Activated CD4-positive, alpha-beta T cell treated with anti-CD3 and anti-CD28 coated beads, Interleukin-2, amount 50 U/mL, for 1 hour (primary cell): ENCODE measurements around the gene NELFCD.
"Not testable (repeated sequence)": the region's sequence is repeated elsewhere in the genome, so short reads cannot be mapped to it uniquely, and the experiment has no call there.

ENCODE experiments used
- DNase-seq: peaks from one replicate; pipeline ENCODE4 v3.0.0-alpha.2; 2020

NELFCD gene

DNA sequence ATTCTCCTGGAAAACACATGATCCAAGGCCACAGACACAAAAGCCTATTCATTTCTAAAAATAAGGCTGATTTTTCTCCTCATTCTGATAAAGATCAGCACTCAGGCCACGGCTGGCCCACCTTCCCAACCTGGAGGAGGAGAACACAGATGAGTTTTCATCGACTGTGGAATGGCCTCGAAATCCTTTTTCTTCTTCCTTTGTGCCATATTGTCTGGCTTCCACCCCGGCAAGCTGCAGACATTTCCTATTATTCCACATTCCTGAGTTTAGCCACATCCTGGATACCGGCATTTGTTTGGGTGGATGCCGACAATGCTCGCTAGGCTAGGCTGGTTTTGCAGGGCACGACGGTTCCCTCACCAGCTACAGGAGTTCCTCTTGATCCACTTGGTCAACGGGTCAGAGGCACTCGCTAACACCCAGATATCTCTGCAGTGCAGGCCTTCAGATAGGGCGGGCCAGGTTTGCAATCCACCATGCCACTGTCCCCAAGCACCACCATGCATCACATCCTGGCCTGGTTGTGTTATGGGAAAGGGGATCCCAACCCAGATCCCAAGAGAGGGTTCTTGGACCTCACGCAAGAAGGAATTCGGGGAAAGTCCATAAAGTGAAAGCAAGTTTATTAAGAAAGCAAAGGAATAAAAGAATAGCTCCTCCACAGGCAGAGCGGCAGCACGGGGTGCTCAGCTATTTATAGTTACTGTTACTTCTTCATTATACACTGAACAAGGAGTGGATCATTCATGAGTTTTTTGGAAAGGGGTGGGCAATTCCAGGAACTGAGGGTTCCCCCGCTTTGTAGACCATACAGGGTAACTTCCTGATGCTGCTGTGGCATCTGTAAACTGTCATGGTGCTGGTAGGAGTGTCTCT lies 30.2 kb downstream of the NELFCD start:
- no peak for DNase-seq

DNA sequence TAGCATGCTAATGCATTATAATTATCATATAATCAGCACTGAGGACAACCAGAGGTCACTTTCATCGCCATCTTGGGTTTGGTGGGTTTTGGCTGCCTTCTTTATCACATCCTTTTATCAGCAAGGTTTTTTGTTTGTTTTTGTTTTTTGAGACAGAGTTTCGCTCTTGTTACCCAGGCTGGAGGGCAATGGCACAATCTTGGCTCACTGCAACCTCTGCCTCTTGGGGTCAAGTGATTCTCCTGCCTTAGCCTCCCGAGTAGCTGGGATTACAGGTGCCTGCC lies 30.8 kb downstream of the NELFCD start:
- DNase-seq = not testable (repeated sequence)

GRCh38 chr20:59013031-59013951 lies 32.2 kb downstream of the NELFCD start:
- no peak for DNase-seq

- DNase-seq = no peak
Measured at GRCh38 chr20:59013959-59014608, 33.0 kb downstream of the NELFCD start.

DNA sequence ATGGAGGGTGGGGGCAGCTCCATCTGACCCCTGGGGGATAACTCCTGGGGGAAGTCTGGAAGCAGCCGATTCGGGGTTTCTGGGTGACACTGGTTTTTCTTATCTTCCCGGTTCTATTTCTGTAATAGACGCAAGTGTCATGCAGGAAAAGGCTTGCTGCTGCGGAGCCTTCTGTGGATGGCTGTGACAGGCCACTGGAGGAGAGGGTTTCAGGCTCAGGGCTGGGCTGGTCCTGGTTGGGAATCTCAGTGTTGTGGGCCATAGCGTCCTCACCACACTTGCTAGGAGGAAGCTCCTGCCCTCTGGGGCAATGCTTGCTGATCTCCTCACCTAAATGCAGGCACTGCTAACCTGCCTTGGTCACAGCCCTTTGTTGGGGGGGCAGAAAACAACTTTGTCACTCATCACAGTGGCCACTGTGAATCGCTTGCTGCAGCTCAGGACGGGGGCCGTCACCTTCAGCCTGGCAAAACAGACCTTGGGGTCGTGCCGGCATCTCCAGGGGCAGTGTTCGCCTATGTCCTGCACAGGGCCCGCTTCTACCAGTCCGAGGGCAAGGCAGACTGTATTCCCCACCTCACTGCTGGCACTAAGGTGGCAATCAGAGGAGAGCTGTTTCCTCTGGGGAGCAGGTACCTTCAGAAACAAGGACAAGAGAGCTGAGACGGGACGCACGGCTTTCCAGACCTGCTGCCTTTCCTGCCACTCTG lies 33.8 kb downstream of the NELFCD start:
- DNase-seq = no peak

DNA sequence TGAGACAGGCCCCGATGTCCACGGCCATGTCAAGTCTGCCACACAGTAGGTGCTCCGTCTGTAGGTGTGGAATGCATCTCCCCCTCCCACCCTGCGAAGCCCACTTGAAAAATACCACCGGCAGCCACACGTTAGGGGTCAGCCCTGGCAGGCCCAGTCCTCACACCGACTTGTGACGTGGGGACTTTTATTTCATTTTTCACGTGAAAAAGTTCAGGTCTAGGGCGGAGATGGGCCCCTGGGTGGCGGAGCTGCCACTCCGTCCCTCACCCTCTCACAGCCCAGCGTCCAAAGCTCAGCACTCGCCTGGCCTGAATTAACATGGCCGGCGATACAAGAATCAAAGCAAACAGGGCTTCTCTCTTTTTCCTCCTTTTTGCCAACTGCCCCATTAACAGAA lies 34.4 kb downstream of the NELFCD start:
- no peak for DNase-seq

DNA sequence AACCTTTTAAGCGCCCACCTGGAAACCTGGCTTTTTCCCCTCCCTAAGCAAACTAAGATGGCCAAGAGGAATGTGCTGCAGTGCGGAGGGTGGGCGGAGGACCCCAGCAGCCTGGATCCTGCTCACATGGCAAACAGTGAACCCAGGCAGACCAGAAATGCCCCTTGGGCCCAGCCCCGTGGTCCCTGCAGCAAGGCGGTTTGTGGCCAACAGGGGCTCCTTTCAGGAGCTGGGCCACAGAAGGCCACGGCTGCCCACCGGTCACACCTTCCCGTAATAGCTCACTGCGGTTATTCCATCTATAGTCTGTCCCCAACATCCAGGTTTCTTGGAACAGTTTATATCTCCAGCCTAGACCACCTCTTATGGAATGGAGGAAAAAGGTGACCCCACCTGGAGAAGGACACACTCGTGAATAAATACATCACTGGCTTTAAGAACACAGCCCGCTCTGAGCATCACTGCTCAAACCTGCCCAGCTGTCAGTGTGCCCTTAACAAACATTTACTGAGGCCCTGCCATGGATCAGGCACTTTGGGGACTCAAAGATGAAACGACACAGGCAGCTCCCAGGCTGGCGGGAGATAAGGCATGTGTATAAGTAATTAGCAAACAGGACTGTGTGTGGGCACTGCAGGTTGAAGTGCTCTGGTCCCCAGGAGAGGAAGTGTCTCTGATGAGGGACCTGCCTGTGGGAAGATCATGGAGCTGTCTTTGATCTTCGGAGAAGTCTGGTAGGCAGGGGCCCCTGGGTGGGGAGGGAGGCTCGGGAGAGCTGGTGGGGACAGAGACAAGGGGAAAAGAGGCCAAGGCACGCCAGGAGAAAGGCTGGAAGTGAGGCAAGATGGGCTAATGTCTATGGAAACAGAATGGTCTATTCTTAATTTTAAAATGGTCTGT lies 35.0 kb downstream of the NELFCD start:
- DNase-seq = no peak

GRCh38 chr20:59016795-59017492 lies 35.9 kb downstream of the NELFCD start:
- DNase-seq = no peak

DNA sequence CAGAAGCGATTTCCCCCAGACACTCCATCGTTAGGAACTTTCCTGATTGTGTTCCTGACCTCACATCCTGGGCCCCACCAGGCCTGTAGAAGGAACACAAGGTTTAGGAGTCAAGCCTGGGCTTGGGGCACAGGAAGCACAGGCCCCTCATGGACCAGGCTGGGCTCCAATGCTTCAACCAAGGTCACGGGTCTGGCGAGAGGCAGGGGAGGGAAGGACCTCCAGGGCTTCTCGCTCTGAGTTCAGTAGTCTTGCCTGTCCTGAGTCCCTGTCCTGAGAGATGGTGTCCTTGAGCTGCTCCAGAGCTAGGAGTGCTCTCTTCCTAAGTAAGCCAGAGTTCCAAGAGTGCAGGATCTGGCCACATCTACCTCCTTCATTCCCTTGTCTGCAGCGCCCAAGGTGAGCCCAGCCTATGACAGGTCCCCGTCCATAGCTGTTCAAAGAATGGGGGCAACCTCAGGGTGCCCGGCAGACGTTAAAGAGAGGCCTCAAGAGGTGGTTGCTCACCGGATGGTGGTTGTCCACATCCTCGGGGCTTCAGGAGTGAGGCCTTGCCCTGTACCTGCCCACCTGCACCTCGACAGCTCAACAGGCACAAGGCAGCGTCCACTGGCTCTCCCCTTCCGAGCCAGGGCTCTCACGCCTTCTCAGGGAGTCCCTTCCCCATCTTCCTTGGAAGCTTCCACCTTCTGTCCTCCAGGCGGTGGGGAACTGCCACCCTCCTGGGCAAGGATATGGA lies 36.6 kb downstream of the NELFCD start:
- no peak for DNase-seq

- DNase-seq = no peak
Measured at GRCh38 chr20:59018817-59019216, 37.8 kb downstream of the NELFCD start.

DNA sequence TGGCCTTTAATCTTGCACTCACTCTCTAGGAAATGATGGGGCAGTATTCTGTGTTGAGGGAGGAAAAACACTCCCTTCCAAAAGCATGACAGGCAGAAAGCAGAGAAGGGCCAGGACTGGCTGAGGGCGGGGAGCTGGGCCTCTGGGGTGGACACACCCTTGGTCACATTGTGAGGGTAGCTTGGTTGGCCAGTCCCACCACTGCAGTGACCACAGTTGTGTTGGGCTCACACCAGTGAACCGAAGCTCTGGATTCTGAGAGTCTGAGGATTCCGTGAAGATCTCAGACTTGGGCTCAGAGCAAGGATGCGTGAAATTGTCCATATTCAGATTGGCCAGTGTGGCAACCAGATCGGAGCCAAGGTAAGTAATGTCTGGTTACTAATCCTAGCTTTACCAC lies 38.2 kb downstream of the NELFCD start, which contains the start of gene TUBB1:
Gene TUBB1 (plus strand): TSS at position 213 of the 400 bp plus-strand sequence. CDS start 94 bp downstream, at position 307.
- DNase-seq = no peak

DNA sequence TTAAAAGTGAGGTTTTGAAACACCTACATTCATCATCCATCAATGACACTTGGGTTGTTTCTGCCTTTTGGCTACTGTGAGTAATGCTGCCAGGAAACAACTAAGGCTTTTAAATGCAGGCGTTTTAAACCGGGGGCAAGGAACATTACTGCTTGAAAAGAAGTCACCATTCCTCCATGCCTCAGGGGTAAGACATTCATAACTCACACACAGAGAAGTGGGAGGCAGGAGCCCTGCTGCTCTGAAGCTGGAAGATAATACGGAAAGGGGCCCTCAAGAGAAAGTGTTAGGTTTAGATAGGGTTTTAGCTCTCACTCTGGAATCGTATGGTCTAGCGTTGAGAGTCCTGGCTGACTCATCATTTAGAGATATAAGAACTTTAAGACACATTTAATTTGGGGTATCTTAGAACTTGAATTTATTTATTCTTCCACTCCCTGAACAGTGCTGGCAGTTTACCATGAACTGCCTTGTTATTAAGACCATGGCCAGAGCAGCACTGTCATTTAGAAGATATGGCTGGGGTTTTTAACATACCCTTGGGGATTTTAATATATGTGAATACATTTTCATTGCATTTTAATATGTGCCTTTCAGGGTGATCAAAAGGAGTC lies 40.0 kb downstream of the NELFCD start:
- DNase-seq = no peak

GRCh38 chr20:59022754-59023153 lies 41.7 kb downstream of the NELFCD start:
- DNase-seq = no peak

GRCh38 chr20:59023616-59024015 lies 42.6 kb downstream of the NELFCD start:
- no peak for DNase-seq

DNA sequence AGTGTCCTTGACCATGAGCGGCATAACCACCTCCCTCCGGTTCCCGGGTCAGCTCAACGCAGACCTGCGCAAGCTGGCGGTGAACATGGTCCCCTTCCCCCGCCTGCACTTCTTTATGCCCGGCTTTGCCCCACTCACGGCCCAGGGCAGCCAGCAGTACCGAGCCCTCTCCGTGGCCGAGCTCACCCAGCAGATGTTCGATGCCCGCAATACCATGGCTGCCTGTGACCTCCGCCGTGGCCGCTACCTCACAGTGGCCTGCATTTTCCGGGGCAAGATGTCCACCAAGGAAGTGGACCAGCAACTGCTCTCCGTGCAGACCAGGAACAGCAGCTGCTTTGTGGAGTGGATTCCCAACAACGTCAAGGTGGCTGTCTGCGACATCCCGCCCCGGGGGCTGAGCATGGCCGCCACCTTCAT lies 43.1 kb downstream of the NELFCD start:
- DNase-seq = no peak

DNA sequence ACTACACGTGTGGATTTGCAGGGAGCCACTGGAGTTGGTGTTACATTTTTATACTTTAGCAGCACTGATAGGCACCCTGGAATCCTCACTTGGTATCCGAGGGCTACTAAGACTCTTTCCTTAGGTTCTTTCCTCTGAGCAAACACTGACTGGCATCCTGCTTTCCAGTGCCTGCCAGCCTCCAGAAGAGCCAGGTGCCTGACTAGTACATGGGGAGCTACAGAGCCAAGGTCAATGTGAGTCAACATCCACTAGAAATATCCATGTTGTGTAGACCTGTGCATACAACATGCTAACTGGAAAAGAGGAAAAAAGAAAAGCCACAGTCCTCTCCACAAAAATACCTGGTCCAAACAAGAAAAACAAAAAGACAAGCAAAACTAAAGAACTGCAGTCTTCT lies 44.0 kb downstream of the NELFCD start:
- no peak for DNase-seq

DNA sequence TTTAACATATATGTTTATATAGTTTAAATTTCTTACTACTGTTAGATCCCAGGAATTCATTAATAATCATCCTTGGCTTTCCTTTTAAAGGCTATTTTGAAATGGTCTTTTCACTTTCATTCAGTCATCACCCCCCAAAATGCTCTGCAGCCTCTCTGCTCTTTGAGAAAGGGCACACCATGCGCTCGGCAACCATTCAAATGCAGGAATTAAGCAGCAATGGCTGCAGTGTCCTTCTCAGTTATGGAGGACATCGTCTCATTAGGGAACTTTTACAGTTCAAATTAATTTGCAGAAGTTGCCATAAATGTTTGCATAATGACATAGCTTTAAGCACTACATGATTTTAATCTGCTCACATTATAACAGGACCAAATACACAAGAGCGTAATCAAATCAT lies 44.5 kb downstream of the NELFCD start:
- no peak for DNase-seq

DNA sequence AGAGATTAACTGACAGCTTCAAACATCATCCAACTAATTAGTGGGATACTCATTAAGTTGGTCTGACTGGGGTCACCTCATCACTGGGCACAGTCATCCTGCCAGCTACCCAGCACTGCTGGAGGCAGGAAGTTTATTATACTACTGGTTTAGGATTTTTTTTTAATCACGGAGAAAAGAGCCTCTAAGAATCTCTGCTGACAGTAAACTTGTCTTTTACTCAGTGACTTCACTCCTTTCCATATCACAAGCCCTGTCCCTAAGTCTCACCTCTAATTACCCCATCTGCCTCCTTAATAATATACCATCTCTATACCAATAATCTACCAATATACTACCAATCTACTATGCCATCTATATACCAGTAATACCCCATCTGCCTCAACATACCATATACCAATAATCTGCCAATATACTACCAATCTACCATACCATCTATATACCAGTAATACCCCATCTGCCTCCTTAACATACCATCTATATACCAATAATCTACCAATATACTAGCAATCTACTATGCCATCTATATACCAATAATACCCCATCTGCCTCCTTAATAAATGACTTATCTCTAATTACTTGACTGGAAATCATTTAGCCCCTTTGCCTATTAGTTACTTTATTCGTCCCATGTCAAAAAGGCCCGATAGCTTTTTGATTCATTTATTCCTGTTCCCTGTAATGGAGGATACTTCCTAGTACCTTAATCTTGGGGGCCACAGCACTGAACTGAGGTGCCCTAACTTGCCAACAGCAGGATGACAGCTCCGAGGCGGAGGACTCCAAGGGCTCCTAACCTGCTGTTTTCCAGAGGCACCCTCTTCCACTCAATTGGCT lies 46.1 kb downstream of the NELFCD start:
- DNase-seq = no peak
